NT2/D1 (cell line): Measurements from ENCODE around the gene OPCML.

Experiments used
- DNase-seq: peaks from one replicate; pipeline ENCODE4 v3.0.0-alpha.2; 2011; ENCODE audit warnings: low read depth, low spot score
- H3K27me3 ChIP-seq: 2 replicates; pipeline ENCODE4 v1.6.0; 2011; ENCODE audit warnings: mild to moderate bottlenecking; ENCODE audit not compliant: insufficient read length, insufficient read depth
- H3K36me3 ChIP-seq: 2 replicates; pipeline ENCODE4 v1.6.1; 2011; ENCODE audit warnings: mild to moderate bottlenecking, low read length, mixed read lengths; ENCODE audit not compliant: insufficient read depth, insufficient read length
- H3K4me1 ChIP-seq: 2 replicates; pipeline ENCODE4 v1.5.1; 2011; ENCODE audit not compliant: insufficient read depth, insufficient read length
- H3K4me3 ChIP-seq: 2 replicates; pipeline ENCODE4 v1.5.1; 2011; ENCODE audit warnings: low read depth; ENCODE audit not compliant: insufficient read length
- H3K9ac ChIP-seq: 2 replicates; pipeline ENCODE4 v1.6.0; 2011; ENCODE audit warnings: low read depth; ENCODE audit not compliant: insufficient read length
- H3K9me3 ChIP-seq: 2 replicates; pipeline ENCODE4 v1.5.1; 2011; ENCODE audit warnings: mild to moderate bottlenecking, low read length; ENCODE audit not compliant: insufficient read depth
- SUZ12 ChIP-seq: IDR thresholded peaks from 2 replicates; pipeline ENCODE4 v1.6.1; 2011; ENCODE audit not compliant: insufficient read length, insufficient read depth; ENCODE audit errors: extremely low read depth
- YY1 ChIP-seq: IDR thresholded peaks from 2 replicates; pipeline ENCODE4 v1.6.1; 2011; ENCODE audit not compliant: insufficient read length, insufficient read depth
- ZNF274 ChIP-seq: IDR thresholded peaks from 2 replicates; pipeline ENCODE4 v1.6.1; 2011; ENCODE audit warnings: mild to moderate bottlenecking, low read depth, low read length

The OPCML gene

DNA sequence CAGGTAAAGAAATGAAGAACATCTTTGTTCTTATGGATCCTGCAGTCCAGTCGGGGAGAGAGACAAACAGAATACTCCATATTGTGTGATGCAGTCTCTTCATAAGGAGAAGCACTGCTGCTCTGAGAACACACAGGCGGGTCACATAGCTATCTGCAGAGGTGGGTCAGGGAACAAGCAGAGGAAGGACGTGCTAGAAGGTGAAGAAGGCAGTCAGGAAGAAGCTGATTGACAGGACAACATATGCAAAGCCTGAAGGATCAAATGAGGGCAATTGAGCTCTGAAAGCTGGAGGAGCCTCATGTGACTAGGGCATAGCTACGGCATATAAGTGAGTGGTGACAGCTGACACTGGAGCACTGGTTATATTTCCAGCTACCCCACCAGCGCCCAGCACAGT, 122.5 kb downstream of the OPCML start:
- no peak for TF ChIP-seq ZNF274
- no peak for TF ChIP-seq SUZ12
- TF ChIP-seq YY1: no peak
- Histone ChIP-seq H3K9me3 (no peaks in the 10 kb centered on the region), H3K9ac (no peak overlapping the region), H3K27me3 (no peaks in the 10 kb centered on the region), H3K4me3 (no peak overlapping the region), H3K4me1 (no peaks in the 10 kb centered on the region), H3K36me3 (no peaks in the 10 kb centered on the region)
- no peak for DNase-seq

DNA sequence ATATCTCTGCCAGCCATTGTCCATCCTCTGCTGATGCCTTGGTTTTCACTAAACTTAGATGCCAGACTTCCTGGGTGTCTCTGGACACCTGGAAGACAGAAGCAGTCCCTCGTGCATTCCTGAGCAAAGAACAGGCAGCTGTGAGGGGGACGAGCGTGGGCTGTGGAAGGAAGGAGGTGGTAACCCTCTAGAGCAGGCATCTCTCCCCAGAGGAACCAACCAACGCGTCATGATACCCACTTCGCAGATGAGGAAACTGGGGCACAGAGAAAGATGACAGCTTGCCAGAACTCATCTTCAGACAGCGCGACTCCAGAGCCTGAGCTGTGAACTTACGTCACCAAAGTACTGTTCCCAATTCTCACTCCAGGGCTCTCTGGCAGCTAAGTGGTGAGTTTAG, 123.4 kb downstream of the OPCML start:
- no peak for DNase-seq
- TF ChIP-seq YY1: no peak
- TF ChIP-seq ZNF274: no peak
- TF ChIP-seq SUZ12: no peak
- no peaks in the 10 kb centered on the region for H3K4me1 ChIP-seq
- no peaks in the 10 kb centered on the region for H3K9me3 ChIP-seq
- no peak overlapping the region for H3K9ac ChIP-seq
- H3K4me3 ChIP-seq: no peak overlapping the region
- no peaks in the 10 kb centered on the region for H3K36me3 ChIP-seq
- no peaks in the 10 kb centered on the region for H3K27me3 ChIP-seq

DNA sequence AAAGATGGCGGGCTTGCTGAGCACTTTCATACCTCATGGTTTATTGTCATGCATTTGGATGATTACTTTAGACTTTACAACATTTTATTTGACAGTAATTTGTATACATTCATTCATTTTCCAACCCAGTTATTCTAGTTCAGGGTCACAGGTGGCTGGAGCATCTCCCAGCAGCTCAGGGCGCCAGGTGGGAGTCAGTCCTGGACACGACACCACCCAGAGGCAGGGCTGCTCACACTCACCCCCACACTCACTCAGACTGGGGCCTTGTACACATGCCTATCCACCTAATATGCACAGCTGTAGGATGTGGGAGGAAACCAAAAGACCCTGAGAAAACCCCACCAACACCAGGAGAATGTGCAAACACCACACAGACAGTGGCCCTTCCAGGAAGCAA, 123.9 kb downstream of the OPCML start:
- Histone ChIP-seq H3K9me3 (no peaks in the 10 kb centered on the region), H3K27me3 (no peaks in the 10 kb centered on the region), H3K9ac (no peak overlapping the region), H3K4me1 (no peaks in the 10 kb centered on the region), H3K4me3 (no peak overlapping the region), H3K36me3 (no peaks in the 10 kb centered on the region)
- no peak for DNase-seq
- TF ChIP-seq YY1 (no peak), ZNF274 (no peak), SUZ12 (no peak)

DNA sequence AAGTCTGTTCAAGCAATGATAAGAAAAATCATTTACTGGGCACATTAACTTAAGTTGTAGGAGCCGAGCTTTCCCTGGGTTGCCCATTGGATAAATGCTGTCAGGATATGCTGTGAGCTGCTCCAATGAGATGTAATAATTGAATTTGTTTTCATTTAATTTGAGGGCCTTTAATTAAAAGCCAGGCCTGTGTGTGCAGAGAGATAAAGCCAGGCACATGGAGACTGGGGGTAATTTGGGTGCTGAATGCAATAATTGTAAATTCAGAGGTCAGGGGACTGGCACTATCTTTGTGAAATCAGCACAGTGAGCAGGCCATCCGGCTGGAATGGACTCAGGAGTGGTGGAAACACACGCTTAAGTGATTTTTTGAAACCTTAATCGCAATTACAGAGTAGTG, 125.8 kb downstream of the OPCML start:
- no peaks in the 10 kb centered on the region for H3K27me3 ChIP-seq
- no peaks in the 10 kb centered on the region for H3K36me3 ChIP-seq
- no peak overlapping the region for H3K9ac ChIP-seq
- no peak overlapping the region for H3K4me3 ChIP-seq
- no peaks in the 10 kb centered on the region for H3K4me1 ChIP-seq
- no peaks in the 10 kb centered on the region for H3K9me3 ChIP-seq
- TF ChIP-seq YY1 (no peak), ZNF274 (no peak), SUZ12 (no peak)
- DNase-seq: no peak

DNA sequence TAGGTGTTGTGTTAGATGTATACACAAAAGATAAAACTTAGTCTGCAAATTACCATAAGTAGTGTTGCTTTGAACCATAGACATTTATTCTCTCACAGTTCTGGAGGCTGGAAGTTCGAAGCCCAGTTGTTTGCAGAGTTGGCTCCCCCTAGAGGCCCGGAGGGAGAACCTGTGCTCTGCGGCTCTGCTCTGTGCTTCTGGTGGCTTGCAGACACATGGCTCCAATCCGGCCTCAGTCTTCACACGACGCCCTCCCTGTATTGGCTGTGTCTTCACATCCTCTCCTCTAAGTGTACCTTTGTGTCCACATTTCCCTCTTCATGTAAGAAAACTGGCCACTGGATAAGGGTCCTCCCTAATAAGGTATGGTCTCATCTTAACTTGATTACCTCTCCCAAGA, 128.4 kb downstream of the OPCML start:
- Histone ChIP-seq H3K27me3 (no peaks in the 10 kb centered on the region), H3K4me3 (no peak overlapping the region), H3K36me3 (no peaks in the 10 kb centered on the region), H3K4me1 (no peaks in the 10 kb centered on the region), H3K9me3 (no peaks in the 10 kb centered on the region), H3K9ac (no peak overlapping the region)
- DNase-seq: peak; percentile 27
- TF ChIP-seq ZNF274 (no peak), YY1 (no peak), SUZ12 (no peak)

DNA sequence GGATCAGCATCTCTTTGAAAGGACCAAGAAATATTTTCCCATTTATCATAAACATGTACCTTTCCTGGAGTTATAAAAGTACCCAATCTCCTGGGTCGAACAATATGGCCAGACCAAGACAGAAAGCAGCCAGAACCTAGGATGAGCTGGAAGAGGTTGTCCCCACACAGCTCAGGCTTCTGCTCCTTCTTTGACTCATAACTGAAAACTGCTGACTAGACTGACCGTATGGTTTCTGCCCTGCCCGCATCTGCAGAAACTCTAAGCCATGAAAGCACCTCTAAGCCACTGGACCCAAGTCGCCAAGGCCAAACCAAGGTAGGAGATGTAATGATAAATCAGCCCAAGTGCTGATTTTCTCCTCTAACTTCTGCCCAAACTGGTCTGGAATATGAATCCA, 129.8 kb downstream of the OPCML start:
- no peaks in the 10 kb centered on the region for H3K4me1 ChIP-seq
- TF ChIP-seq ZNF274 (no peak), SUZ12 (no peak), YY1 (no peak)
- no peak overlapping the region for H3K4me3 ChIP-seq

DNA sequence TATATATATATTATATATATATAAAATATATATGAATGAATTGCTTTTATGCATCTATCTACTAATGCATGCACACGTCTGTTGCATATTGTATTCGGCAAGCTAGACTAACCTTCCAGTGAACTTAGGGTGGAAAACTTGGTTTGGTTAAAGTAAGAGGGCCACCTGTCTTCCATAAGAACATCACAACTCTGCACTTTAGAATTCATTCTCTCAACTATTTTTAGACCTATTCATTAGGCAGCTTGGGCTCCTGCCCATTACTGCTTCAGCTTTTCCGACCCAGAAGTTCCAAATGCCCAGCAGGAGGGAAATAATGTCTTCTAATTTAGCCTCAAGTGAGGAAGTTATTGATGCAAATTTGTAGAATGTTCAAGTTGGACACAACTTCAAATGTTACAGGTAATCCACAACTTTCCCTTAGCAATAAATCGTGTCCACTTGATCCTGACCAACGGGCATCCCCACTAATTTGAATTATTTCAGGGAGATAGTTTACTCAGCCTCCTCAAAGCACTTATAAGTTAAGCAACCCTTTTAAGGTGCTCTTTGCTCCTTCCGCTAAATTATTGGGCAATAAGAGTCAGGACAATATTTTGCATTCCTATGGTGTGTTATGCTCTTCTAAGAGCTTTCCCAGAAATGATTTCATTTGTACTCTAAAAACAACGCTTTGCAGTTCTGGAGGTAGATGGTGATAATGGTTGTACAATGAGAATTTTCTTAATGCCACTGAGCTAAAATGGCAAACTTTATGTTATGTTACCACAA, 132.3 kb downstream of the OPCML start:
- H3K4me3 ChIP-seq: no peak overlapping the region
- TF ChIP-seq ZNF274: no peak
- TF ChIP-seq YY1: no peak
- TF ChIP-seq SUZ12: no peak
- no peaks in the 10 kb centered on the region for H3K36me3 ChIP-seq
- no peak for DNase-seq
- H3K9me3 ChIP-seq: no peaks in the 10 kb centered on the region
- H3K9ac ChIP-seq: no peak overlapping the region
- no peaks in the 10 kb centered on the region for H3K27me3 ChIP-seq
- H3K4me1 ChIP-seq: no peaks in the 10 kb centered on the region

More for the DNA sequence above, 129.8 kb downstream of the OPCML start:
- H3K9ac ChIP-seq: no peak overlapping the region
- DNase-seq: no peak
- H3K27me3 ChIP-seq: no peaks in the 10 kb centered on the region
- no peaks in the 10 kb centered on the region for H3K9me3 ChIP-seq
- H3K36me3 ChIP-seq: no peaks in the 10 kb centered on the region

DNA sequence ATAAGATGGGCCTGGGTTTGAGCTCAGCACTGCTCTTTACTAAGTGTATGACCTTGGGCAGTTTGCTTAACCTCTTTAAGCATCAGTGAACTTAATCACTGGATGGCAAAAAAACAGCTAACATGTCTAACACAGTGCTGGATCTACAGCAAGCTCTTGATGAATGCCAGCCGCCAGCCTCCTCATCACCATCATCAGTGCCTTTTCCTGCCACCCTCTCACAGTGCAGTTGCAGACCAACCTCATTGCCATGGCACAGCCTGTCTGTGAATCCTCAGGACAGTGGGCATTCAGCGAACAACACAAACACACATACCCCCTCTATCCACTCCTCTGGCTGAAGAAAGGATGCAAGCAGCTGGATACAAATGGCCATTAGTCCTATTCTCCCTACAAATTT, 133.0 kb downstream of the OPCML start:
- Histone ChIP-seq H3K4me1 (no peaks in the 10 kb centered on the region), H3K9ac (no peak overlapping the region), H3K9me3 (no peaks in the 10 kb centered on the region), H3K36me3 (no peaks in the 10 kb centered on the region), H3K27me3 (no peaks in the 10 kb centered on the region), H3K4me3 (no peak overlapping the region)
- no peak for DNase-seq
- TF ChIP-seq YY1 (no peak), ZNF274 (no peak), SUZ12 (no peak)
